ENCODE measurements around the gene RAD21L1. TPM values are rescaled to one million over a fixed set of nuclear protein-coding genes. Genes with fewer than 3 reads are reported as not detected.

Gene RAD21L1
- total RNA-seq, 4 donors from 2014 or later = not detected

GRCh38 chr20:1189827-1190226 is 36.0 kb upstream of the RAD21L1 start:
- no peak for TF ChIP-seq CTCF (IDR thresholded peaks at IDR 0.05)
- Histone ChIP-seq H3K36me3 (no peaks in the 10 kb centered on the region), H3K4me3 (no peak overlapping the region), H3K27me3 (peaks cover 0 to 42% (median 14%) of the 10 kb centered on the region in 4 donors), H3K4me1 (peaks cover 8 to 16% (median 13%) of the 10 kb centered on the region in 4 donors), H3K27ac (replicated peaks in 1 of 4) (no peak overlapping the region), H3K9me3 (no peaks in the 10 kb centered on the region)
- WGBS = 72% methylated on average over 1 of the region's 1 CpG
- DNase-seq (ENCODE audit: extremely low spot score) = no peak
- intact Hi-C loops (cut with DNase I) = no loop called here

GRCh38 chr20:1190847-1191246 is 35.0 kb upstream of the RAD21L1 start:
- Histone ChIP-seq H3K36me3 (no peaks in the 10 kb centered on the region), H3K9me3 (no peaks in the 10 kb centered on the region), H3K4me1 (peaks cover 2 to 6% (median 4%) of the 10 kb centered on the region in 4 donors), H3K27me3 (peaks cover 0 to 32% (median 5%) of the 10 kb centered on the region in 4 donors), H3K4me3 (no peak overlapping the region), H3K27ac (replicated peaks in 1 of 4) (no peak overlapping the region)
- DNase-seq (ENCODE audit: extremely low spot score) = no peak
- intact Hi-C loops (cut with DNase I) = no loop called here
- WGBS = 78% methylated on average over 3 of the region's 3 CpGs
- no peak for TF ChIP-seq CTCF (IDR thresholded peaks at IDR 0.05)

- H3K36me3 ChIP-seq = no peaks in the 10 kb centered on the region
- 58% methylated on average over 3 of the region's 3 CpGs for WGBS
- peaks cover 0 to 4% (median 1%) of the 10 kb centered on the region in 4 donors for H3K4me1 ChIP-seq
- peaks cover 0 to 27% (median 2%) of the 10 kb centered on the region in 4 donors for H3K27me3 ChIP-seq
- H3K9me3 ChIP-seq = no peaks in the 10 kb centered on the region
- H3K27ac ChIP-seq (replicated peaks in 1 of 4) = no peak overlapping the region
- intact Hi-C loops (cut with DNase I) = no loop called here
- H3K4me3 ChIP-seq = no peak overlapping the region
- TF ChIP-seq POLR2AphosphoS5 (IDR thresholded peaks at IDR 0.05) = no peak
- no peak for DNase-seq (ENCODE audit: extremely low spot score)
These were observed 34.5 kb upstream of the RAD21L1 start for GRCh38 chr20:1191299-1191698.

- no peak for DNase-seq (ENCODE audit: extremely low spot score)
- WGBS = 80% methylated on average over 1 of the region's 1 CpG
- Histone ChIP-seq H3K9me3 (peaks cover 0 to 5% (median 0%) of the 10 kb centered on the region in 4 donors), H3K27me3 (no peaks in the 10 kb centered on the region), H3K27ac (replicated peaks in 1 of 4) (no peak overlapping the region), H3K4me1 (no peaks in the 10 kb centered on the region), H3K4me3 (no peak overlapping the region), H3K36me3 (no peaks in the 10 kb centered on the region)
- intact Hi-C loops (cut with DNase I) = no loop called here
- TF ChIP-seq POLR2AphosphoS5 (IDR thresholded peaks at IDR 0.05) (no peak), CTCF (IDR thresholded peaks at IDR 0.05) (no peak), EP300 (IDR thresholded peaks at IDR 0.05) (no peak), POLR2A (IDR thresholded peaks at IDR 0.05; ENCODE audit: low read depth) (no peak)
These were observed 30.6 kb upstream of the RAD21L1 start for GRCh38 chr20:1195226-1195625.

GRCh38 chr20:1196634-1197033 is 29.2 kb upstream of the RAD21L1 start:
- no peaks in the 10 kb centered on the region for H3K36me3 ChIP-seq
- H3K4me3 ChIP-seq = no peak overlapping the region
- no peak overlapping the region for H3K27ac ChIP-seq (replicated peaks in 1 of 4)
- no peaks in the 10 kb centered on the region for H3K4me1 ChIP-seq
- DNase-seq (ENCODE audit: extremely low spot score) = no peak
- 78% methylated on average over 2 of the region's 2 CpGs for WGBS
- intact Hi-C loops (cut with DNase I) = no loop called here
- TF ChIP-seq POLR2A (IDR thresholded peaks at IDR 0.05; ENCODE audit: low read depth) = no peak
- no peak for TF ChIP-seq CTCF (IDR thresholded peaks at IDR 0.05)
- TF ChIP-seq EP300 (IDR thresholded peaks at IDR 0.05) = no peak
- TF ChIP-seq POLR2AphosphoS5 (IDR thresholded peaks at IDR 0.05) = no peak
- H3K9me3 ChIP-seq = peaks cover 0 to 5% (median 0%) of the 10 kb centered on the region in 4 donors
- peaks cover 0 to 8% (median 0%) of the 10 kb centered on the region in 4 donors for H3K27me3 ChIP-seq

All from esophagus muscularis mucosa (tissue), 4 donors.